GM12874 (cell line): ENCODE measurements around the gene SRP68.

ENCODE experiments used
- CTCF ChIP-seq: IDR thresholded peaks from 2 replicates; pipeline ENCODE4 v1.5.1; 2011; ENCODE audit warnings: low read depth, mild to moderate bottlenecking, control low read depth, low read length, moderate library complexity; ENCODE audit not compliant: insufficient read depth

Gene SRP68

GRCh38 chr17:76077584-76078110, 5.3 kb upstream of the SRP68 start:
- no peak for TF ChIP-seq CTCF

GRCh38 chr17:76076765-76077583, 4.7 kb upstream of the SRP68 start:
- no peak for TF ChIP-seq CTCF

- TF ChIP-seq CTCF: no peak
These were observed 3.9 kb upstream of the SRP68 start for GRCh38 chr17:76076146-76076764.

- no peak for TF ChIP-seq CTCF
These were observed 3.2 kb upstream of the SRP68 start for GRCh38 chr17:76075364-76076145.

- TF ChIP-seq CTCF: no peak
These were observed 2.4 kb upstream of the SRP68 start, which contains the start of gene GALR2 for GRCh38 chr17:76074390-76075363. Gene GALR2 (plus strand): TSS chr17:76074781. CDS start chr17:76074884, 103 bp downstream.

- TF ChIP-seq CTCF: no peak
These were observed 678 bp downstream of the SRP68 start for GRCh38 chr17:76071531-76072147.
